ENCODE measurements around the gene AFF3.

The AFF3 gene

GRCh38 chr2:99504844-99505584, 637.4 kb downstream of the AFF3 start:
- DNase-seq: no peak

GRCh38 chr2:99503662-99504416, 638.6 kb downstream of the AFF3 start:
- peak; percentile 57 for DNase-seq

GRCh38 chr2:99496021-99496420, 646.4 kb downstream of the AFF3 start:
- DNase-seq: no peak

Measured in activated CD4-positive, alpha-beta T cell treated with anti-CD3 and anti-CD28 coated beads, Interleukin-10, Interleukin-2, amounts not matched to agents 100 ng/mL and 50 ng/mL, durations not matched to agents 16 hours and 8 hours (primary cell).